Measurements from ENCODE around the gene NDUFA7. TPM values are rescaled to one million over a fixed set of nuclear protein-coding genes. Genes with fewer than 3 reads are reported as not detected.
"Not testable (repeated sequence)": the region's sequence is repeated elsewhere in the genome, so short reads cannot be mapped to it uniquely, and the experiment has no call there.

NDUFA7 gene
- 45.6 and 46.6 TPM in 2 replicates for total RNA-seq

DNA sequence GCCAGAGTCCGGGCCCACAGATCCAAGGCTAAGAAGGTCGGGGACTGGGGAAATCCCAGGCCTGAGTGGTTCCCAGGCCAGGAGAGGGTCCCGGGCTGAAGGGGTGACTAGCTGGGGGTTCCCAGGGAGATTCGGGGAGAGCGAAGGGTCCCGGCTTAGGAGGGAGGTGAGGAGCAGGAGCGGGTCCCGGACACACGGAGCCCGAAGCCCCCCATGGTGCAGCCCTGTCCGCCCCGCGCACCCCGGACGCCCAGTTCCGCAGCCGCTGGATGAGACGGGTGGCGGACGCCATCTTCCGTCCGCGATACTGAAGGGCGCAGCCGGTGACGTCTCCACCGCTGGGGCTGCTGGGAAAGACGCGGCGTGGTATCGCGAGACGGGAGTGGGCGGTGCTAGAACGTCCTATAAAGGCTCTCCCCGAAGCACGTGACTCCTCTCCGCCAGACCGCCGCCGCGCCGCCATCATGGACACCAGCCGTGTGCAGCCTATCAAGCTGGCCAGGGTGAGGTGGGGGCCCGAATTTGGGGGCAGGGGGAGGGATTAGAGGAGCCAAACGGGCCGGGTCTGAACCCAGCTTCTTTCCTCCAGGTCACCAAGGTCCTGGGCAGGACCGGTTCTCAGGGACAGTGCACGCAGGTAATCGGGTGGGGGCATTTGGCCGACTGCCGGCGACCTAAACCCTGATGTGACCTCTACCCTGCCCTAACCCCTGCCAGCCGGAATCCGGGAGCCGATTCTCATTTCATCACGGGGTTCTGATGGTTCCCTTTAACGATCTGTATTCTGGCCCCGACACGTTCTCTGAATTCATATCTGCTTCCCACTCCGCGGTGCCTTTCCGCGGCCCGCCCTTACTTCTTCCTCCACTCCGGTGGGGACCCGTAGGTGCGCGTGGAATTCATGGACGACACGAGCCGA lies at the start of gene NDUFA7, which contains the start of gene RPS28:
TSS of gene NDUFA7 (minus strand) at position 309 of the 919 bp plus-strand sequence. CDS start at position 292, 17 bp downstream.
TSS of gene RPS28 (plus strand) at position 430 of the 919 bp plus-strand sequence. CDS start at position 465, 35 bp downstream.
- intact Hi-C loops (cut with micrococcal nuclease), result loop anchor here (1.0 to 10.0 kb wide), 7 partner anchors 13 to 397 kb away; partner anchors contain the start of genes CD320, CTXN1, HNRNPM and MARCHF2

DNA sequence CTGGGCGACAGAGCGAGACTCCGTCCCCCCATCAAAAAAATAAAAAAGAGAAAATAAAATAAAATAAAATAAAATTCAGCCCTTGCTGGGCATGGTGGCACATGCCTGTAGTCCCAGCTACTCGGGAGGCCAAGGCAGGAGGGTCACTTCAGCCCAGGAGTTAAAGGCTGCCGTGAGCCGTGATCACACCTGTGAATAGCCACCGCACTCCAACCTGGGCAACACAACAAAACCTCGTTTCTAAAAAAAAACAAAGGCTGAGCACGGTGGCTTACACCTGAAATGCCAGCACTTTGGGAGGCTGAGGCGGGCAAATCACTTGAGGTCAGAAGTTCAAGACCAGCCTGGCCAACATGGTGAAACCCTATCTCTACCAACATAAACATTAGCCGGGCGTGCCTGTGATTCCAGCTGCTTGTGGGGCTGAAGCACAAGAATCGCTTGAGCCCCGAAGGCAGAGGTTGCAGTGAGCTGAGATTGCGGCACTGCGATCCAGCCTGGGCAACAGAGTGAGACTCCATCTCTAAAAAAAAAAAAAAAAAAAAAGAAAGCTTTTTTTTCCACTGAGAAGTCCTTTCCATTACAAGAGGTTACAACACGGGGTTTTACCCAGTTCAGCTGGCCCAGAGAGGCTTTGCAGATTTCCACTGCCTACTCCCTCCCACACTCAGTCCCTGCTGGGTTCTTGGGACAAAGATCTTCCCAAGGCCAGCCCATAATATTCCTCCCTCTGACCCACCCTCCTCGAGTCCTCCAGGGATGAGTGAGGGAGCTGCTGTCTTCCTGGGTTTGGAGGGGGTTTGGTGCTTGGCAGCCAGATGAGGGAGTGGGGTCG lies 49.2 kb upstream of the NDUFA7 start:
- intact Hi-C loops (cut with micrococcal nuclease), result no loop called here

DNA sequence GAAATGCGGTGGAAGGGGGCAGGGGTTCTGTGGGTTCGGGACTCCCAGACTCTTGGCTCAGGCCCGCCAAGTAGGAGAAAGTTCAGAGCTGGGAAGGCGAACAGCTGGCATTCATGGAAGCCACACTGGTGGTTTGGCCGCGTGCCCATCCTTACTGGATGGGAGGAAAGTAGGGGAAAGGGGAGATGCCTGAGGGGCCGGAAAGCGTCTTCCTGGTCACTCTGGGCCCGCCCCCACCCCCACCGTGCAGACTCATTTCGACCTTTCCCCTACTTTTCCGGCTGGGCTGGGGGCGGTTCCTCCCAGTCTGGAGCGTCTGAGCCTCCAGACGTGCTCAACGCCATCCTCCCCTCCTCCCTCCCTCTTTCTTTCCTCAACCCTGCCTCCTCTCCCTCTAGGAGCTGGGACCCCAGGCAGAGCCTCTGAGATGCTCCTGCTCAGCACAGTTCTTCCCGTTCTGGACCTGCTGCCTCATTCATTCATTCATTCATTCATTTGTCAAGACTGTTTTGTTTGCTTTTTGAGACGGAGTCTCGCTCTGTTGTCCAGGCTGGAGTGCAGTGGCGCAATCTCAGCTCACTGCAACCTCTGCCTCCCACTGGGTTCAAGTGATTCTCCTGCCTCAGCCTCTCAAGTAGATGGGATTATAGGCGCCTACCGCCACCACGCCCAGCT lies 46.3 kb upstream of the NDUFA7 start:
- intact Hi-C loops (cut with micrococcal nuclease), result no loop called here

DNA sequence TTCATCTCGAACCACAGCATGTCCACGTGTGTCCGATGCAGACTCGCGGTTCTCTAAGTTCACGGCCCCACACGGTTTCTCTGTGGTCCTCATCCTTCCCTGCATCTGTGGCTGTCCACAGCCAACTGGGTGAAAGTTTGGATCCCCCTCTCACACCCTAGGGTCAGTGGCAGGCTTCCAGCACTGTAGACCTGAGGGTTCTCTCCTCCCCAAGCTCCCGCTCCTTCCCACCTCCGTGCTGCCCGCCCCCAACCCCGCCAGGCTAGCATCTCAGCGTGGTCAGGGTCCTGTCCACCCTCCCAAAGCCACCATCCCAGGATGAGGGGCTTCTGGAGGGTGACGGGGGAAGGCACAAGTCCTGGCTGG lies 45.8 kb upstream of the NDUFA7 start:
- intact Hi-C loops (cut with micrococcal nuclease), result no loop called here

DNA sequence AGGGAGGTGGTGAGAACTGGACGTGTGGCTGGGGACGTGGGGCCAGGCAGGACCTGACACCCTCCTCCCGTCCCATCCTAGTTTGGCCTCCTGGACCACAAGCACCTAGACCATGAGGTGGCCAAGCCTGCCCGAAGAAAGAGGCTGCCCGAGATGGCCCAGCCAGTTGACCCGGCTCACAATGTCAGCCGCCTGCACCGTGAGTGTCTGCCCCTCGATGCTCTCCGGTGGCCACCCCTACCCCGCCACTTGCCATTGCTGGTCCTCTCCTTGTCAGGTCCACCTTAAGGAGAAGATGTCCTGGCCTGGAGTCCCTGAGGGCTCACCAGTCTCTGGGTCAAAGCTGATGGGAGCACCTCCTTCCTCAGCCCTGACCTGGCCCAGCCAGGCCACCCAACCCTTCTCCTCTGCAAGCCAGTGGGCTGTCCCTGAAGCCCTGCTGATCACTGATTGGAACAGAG lies 45.0 kb upstream of the NDUFA7 start:
- intact Hi-C loops (cut with micrococcal nuclease), result no loop called here

DNA sequence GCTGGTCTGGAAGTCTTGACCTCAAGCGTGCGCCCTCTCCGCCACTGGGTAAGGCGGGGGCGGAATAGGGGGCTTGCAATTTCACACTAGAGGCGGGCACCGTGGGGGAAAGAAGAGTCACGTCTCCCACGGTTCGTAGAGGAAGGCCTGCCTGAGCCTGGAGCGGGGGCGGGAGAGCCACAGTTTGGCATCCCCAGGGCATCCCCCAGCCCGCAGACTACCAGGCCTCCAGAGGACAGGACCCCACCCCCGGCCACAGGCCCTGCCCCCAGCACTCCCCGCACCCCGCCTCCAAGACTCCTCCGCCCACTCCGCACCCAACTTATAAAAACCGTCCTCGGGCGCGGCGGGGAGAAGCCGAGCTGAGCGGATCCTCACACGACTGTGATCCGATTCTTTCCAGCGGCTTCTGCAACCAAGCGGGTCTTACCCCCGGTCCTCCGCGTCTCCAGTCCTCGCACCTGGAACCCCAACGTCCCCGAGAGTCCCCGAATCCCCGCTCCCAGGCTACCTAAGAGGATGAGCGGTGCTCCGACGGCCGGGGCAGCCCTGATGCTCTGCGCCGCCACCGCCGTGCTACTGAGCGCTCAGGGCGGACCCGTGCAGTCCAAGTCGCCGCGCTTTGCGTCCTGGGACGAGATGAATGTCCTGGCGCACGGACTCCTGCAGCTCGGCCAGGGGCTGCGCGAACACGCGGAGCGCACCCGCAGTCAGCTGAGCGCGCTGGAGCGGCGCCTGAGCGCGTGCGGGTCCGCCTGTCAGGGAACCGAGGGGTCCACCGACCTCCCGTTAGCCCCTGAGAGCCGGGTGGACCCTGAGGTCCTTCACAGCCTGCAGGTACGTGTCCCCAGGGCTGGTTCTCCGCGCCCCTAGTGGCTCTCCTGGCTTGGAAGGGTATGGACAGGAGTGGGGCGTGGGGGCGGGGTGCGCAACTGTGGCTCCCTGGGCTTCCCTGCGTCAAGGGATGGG lies 42.9 kb upstream of the NDUFA7 start, which contains the start of gene ANGPTL4:
TSS of gene ANGPTL4 (plus strand) at position 353 of the 969 bp plus-strand sequence. CDS start at position 520, 167 bp downstream.
- intact Hi-C loops (cut with micrococcal nuclease), result loop anchor here (1.0 to 2.0 kb wide), 3 partner anchors 10 to 49 kb away; partner anchors contain the start of genes MARCHF2 and RAB11B

DNA sequence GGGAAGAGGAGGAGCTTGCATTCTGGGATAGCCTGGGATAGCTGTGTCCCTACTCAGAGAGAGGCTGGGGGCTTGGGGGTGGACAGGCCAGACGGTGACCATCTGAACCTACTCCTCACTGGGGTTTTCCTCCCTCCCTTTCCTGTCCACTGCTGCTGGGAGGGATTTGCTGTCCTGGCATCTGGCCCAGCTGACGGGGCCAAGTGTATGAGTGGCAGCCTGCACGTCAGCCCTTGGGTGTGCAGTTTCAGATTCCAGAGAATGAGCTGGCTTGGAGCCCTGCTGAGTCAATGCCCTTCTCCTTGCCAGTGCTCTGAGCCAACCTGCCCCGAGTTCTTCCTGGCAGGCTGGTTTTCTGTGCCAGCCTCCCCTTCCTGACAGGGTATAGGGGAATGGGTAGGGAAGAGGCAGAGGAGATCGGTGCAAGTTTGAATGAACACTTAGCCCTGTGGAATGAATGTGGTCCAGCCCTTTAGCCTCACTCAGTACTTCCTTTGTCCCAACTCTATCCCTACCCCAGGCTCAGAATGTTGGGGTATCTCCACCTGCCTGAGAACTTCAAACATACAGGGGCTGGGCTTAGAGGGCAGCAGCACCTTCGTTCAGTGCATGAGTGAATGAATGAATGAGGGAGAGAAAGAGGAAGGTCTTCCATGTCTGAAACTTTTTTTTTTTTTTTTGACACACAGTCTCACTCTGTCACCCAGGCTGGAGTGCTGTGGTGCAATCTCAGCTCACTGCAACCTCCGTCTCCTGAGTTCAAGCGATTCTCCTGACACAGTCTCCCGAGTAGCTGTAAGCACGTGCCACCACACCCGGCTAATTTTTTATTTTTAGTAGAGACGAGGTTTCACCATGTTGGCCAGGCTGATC lies 41.0 kb upstream of the NDUFA7 start:
- intact Hi-C loops (cut with micrococcal nuclease), result no loop called here

DNA sequence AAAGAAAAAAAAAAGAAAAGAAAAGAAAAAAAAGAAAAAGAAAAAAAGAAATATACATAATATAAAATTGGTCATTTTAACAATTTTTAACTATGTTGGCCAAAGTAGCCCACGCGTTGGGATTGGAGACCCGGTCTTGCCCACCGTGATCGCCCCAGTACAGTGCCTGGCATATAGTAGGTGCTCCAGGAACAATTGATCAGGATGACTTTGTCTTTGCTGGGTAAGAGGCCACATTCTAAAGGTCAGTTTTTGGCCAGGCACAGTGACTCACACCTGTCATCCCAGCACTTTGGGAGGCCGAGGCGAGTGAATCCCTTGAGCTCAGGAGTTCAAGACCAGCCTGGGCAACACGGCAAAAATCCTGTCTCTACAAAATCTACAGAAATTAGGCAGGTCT lies 39.0 kb upstream of the NDUFA7 start:
- intact Hi-C loops (cut with micrococcal nuclease), result no loop called here

DNA sequence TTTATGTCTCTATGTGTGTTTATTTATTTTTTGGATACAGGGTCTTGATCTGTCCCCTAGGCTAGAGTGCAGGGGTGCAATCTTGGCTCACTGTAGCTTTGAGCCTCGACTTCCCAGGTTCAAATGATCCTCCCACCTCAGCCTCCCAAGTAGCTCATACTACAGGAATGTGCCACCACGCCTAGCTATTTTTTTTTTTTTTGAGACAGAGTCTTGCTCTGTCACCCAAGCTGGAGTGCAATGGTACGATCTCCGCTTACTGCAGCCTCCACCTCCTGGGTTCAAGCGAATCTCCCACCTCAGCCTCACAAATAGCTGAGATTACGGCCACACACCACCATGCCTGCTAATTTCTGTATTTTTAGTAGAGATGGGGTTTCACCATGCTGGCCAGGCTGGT lies 37.8 kb upstream of the NDUFA7 start:
- intact Hi-C loops (cut with micrococcal nuclease), result no loop called here

DNA sequence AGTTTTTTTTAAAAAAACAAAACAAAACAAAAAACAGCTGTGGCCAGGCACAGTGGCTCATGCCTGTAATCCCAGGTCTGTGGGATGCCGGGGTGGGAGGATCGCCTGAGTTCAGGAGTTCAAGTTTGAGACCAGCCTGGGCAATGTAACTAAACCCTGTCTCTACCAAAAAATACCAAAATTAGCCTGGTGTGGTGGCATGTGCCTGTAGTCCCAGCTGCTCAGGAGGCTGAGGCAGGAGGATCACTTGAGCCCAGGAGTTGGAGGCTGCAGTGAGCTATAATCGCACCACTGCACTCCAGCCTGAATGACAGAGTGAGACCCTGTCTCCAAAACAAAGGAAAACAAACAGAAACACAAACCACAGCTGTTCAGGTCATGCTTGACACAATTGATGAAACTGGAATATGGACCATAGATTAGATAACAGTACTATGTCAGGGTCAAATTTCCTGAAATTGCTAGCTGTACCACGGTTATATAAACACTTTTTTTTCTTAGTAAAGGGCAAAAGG lies 35.9 kb upstream of the NDUFA7 start:
- intact Hi-C loops (cut with micrococcal nuclease), result no loop called here

DNA sequence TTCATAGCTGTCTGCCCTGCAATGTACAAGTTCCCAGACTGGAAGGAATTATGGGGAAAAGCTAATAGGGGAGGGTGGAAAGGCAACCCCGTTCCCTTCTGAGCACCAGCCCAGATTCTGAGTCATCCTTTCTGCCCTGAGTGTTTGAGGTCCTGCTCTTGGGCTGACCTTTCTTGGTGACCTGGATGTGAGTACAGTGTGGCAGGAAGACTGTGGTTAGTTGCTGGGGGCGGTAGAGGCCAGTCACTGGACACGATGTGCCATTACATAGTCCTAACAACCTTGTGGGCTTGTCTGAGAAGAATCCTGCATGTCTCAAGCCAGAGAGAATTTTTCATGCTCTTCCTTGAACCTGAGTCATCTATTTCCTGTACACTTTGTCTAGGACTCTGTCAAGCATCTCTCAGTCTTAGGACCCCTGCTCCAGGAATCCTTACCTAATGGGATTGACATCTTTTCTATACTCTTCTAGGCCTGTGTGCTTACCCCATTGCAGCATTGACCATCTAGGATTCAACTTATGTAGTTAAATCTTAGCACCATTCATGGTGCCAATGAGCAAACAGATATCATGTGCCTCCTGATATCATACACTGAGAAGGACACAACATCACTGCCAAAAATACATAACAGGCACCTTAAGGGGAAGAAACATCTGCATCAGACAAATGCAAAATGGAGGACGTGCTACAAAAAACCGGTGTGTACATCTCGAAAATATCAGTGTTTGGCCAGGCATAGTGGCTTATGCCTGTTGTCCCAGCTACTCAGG lies 34.6 kb upstream of the NDUFA7 start:
- intact Hi-C loops (cut with micrococcal nuclease), result loop anchor here (2.0 kb wide), 2 partner anchors 91 to 223 kb away; no protein-coding TSS in a partner anchor

DNA sequence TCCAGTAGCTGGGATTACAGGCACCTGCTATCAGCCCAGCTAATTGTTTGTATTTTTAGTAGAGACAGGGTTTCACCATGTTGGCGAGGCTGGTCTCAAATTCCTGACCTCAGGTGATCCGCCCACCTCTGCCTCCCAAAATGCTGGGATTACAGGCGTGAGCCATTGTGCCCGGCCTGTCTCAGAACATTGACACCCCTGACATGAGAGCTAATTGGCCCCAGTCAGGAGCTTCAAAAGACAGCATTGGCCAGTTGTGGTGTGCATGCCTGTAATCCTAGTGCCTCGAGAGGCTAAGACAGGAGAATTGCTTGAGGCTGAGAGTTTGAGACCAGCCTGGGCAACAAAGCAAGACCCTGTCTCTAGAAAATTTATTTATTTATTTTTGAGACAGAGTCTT lies 31.7 kb upstream of the NDUFA7 start:
- intact Hi-C loops (cut with micrococcal nuclease), result not testable (repeated sequence)

DNA sequence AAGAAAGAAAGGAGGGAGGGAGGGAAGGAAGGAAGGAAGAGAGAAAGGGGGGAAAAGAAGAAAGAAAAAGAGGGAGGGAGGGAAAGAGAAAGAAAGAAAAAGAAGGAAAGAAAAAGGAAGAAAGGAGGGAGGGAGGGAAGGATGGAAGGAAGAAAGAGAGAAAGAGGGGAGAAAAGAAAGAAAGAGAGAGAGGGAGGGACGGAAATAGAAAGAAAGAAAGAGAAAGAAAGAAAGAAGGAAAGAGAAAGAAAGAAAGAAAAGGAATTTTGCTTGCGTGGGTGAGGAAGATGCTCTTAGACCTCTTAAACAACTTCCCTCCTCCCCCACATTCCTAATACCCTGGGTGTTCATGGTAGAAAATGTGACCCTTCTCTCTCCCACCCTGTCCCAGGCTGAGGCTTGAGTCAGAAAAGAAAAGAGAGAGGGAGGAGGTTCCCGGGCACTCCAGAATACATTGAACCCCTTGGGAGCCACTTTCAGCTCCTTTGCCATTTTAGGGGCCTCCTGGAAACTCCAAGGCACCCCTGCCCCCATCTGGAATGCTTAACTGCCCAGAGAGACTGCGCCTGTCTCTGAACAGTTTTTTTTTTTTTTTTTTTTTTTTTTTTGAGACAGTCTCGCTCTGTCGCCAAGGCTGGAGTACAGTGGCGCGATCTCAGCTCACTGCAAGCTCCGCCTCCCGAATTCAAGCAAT lies 31.1 kb upstream of the NDUFA7 start:
- intact Hi-C loops (cut with micrococcal nuclease), result no loop called here

DNA sequence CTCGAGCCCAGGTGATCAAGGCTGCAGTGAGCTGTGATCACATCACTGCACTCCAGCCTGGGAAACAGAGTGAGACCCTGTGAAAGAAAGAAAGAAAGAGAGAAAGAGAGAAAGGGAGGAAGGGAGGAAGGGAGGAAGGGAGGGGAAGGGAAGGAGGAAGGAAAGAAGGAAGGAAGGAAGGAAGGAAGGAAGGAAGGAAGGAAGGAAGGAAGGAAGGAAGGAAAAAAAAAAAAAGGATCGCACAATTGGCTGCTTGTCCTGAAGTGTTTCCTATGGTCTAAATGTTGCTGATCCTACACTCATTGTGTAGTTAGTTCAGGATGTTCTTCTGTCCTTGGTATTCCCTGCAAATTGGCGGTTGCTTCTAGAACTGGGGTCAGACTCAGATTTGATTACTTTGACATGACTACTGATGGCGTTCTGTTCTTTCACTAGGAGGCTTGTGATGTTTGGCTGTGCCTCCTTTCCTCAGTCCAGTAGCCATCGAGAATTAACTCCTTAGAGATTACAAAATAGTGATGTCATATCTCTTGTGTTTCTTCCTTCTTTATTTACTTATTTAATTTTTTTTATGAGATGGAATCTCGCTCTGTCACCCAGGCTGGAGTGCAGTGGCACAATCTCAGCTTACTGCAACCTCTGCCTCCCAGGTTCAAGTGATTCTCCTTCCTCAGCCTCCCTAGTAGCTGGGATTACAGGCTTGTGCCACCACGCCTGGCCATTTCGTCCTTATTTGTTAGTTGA lies 28.6 kb upstream of the NDUFA7 start:
- intact Hi-C loops (cut with micrococcal nuclease), result not testable (repeated sequence)

DNA sequence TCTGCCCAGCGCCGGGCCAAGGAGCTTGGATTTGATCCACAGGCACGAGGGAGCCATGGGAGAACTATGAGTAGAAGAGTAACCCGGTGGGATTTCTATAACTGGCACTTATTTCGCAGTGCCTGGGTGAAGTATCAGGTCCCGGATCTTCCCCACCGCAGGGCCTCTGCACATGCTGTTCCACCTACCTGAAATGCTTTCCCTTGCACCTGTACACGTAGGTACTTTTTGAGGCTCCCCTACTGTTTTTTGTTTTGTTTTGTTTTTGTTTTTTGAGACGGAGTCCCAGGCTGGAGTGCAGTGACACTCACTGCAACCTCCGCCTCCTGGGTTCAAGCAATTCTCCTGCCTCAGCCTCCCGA lies 22.3 kb upstream of the NDUFA7 start:
- intact Hi-C loops (cut with micrococcal nuclease), result loop anchor here (1.0 kb wide), 2 partner anchors 35 to 47 kb away; partner anchors contain the start of genes CD320 and RAB11B
